MCF 10A (cell line): ENCODE measurements around the gene MBD6. TPM values are rescaled to one million over a fixed set of nuclear protein-coding genes. Genes with fewer than 3 reads are reported as not detected.

Experiments
- BruUV-seq: library from RNA; stranded (reverse); fragments of 400-500 nt; replicated peaks from 2 replicates; lab custom pipeline; 2021; lab: Mats Ljungman, UMichigan
- CTCF ChIA-PET: fragments of 300-600 bp; sonication (Branson Sonifier 250); formaldehyde crosslinking; extraction: SDS; loops from one replicate; lab custom pipeline; 2021; ENCODE audit warnings: antibody characterized with exemption, inconsistent platforms; lab: Yijun Ruan, JAX
- POLR2A ChIA-PET: fragments of 300-600, 350-650 bp; sonication (Branson Sonifier 250); formaldehyde crosslinking; extraction: SDS; loops from one replicate; lab custom pipeline; 2020; ENCODE audit warnings: antibody characterized with exemption, inconsistent platforms; lab: Yijun Ruan, JAX
- DNase-seq: peaks from one replicate; pipeline ENCODE4 v3.0.0-alpha.2; 2018; ENCODE audit not compliant: unreplicated experiment
- H3K27ac Mint-ChIP-seq: one replicate; pipeline ENCODE4 v1.8.0; 2022; ENCODE audit warnings: mild to moderate bottlenecking, low read depth, mixed read lengths; ENCODE audit not compliant: unreplicated experiment
- H3K27me3 Mint-ChIP-seq: one replicate; pipeline ENCODE4 v1.8.0; 2022; ENCODE audit warnings: mixed read lengths; ENCODE audit not compliant: insufficient read depth, unreplicated experiment
- H3K36me3 Mint-ChIP-seq: one replicate; pipeline ENCODE4 v1.8.0; 2022; ENCODE audit warnings: mild to moderate bottlenecking, moderate library complexity, mixed read lengths; ENCODE audit not compliant: insufficient read depth, unreplicated experiment
- H3K4me1 Mint-ChIP-seq: one replicate; pipeline ENCODE4 v1.8.0; 2022; ENCODE audit warnings: mixed read lengths; ENCODE audit not compliant: insufficient read depth, unreplicated experiment
- H3K4me3 Mint-ChIP-seq: one replicate; pipeline ENCODE4 v1.8.0; 2022; ENCODE audit warnings: mild to moderate bottlenecking, moderate library complexity, mixed read lengths; ENCODE audit not compliant: unreplicated experiment
- H3K9me3 Mint-ChIP-seq: one replicate; pipeline ENCODE4 v1.8.0; 2022; ENCODE audit warnings: mixed read lengths; ENCODE audit not compliant: unreplicated experiment
- intact Hi-C: fragments of 100-400 bp; cut with micrococcal nuclease; formaldehyde crosslinking; loops from 2 replicates; pipeline ENCODE4 v1.14.1; 2022
- total RNA-seq: library from RNA; stranded (reverse); gene quantifications from 2 replicates; pipeline ENCODE4 v1.2.3, GENCODE V29; 2022
- TF ChIP-seq, protein P1 (sequence below): fragments of 200-600 bp; IDR thresholded peaks from one replicate; pipeline ENCODE4 v1.8.0; 2022; ENCODE audit warnings: antibody characterized with exemption, mild to moderate bottlenecking; ENCODE audit not compliant: unreplicated experiment

MBD6 gene
- total RNA-seq, 1 experiment from 2014 or later = 96.5 TPM

DNA sequence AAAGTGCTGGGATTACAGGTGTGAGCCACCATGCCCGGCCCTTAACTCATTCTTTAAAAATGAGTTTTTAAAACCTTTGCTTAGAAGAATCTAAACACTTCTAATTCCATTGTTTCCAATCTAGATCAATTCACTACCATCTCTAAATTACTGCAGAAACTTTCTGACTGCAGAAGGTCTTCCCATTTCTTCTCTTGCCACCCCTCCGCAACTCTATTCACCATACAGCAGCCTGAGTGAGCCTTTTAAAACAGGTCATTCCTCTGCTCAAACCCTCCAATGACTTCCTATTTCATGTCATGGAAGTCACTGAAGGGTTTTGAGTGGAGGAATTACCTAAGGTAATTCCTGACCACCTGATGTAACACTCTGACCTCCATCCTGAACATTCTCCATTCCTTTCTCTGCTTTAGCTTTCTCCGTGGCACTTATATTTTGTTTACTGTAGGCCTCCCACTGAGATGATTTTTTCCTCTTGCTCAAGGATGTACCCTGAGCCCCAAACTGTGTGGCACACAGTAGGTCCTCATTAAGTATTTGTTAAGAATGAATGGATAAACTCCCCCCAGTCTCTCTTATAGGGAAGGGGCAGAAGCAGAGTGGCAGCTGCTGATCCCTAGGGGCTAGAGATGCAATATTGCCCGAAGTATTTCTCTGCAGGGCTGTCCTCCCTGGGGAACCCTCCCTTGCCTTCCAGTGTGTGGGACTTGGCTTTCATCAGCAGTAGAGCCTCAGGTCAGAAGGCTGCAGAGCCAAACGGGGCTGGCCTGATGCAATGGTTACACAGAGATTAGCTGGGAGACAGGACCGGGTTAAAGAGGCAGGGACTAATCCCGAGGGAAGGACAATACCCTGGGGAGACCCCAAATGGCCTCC is 3.5 kb upstream of the MBD6 start:
- ChIA-PET CTCF (interaction anchor here (0.6 to 3.0 kb wide), 3 partner anchors 9 to 164 kb away, joined by 3 to 12 read pairs (median 4); partner anchors contain the start of gene GLI1), POLR2A (interaction anchor here (0.6 to 3.8 kb wide), 15 partner anchors 9 to 233 kb away, joined by 3 to 43 read pairs (median 3); partner anchors contain the start of genes CDK4, DCTN2, GLI1 and PIP4K2C)
- peak overlapping the region; percentile 98 for H3K27ac Mint-ChIP-seq
- H3K9me3 Mint-ChIP-seq = no peaks in the 10 kb centered on the region
- H3K36me3 Mint-ChIP-seq = peaks cover 86% of the 10 kb centered on the region
- no TSS peak for BruUV-seq
- intact Hi-C loops = no loop called here
- H3K27me3 Mint-ChIP-seq = no peaks in the 10 kb centered on the region
- TF ChIP-seq, protein P1, sequence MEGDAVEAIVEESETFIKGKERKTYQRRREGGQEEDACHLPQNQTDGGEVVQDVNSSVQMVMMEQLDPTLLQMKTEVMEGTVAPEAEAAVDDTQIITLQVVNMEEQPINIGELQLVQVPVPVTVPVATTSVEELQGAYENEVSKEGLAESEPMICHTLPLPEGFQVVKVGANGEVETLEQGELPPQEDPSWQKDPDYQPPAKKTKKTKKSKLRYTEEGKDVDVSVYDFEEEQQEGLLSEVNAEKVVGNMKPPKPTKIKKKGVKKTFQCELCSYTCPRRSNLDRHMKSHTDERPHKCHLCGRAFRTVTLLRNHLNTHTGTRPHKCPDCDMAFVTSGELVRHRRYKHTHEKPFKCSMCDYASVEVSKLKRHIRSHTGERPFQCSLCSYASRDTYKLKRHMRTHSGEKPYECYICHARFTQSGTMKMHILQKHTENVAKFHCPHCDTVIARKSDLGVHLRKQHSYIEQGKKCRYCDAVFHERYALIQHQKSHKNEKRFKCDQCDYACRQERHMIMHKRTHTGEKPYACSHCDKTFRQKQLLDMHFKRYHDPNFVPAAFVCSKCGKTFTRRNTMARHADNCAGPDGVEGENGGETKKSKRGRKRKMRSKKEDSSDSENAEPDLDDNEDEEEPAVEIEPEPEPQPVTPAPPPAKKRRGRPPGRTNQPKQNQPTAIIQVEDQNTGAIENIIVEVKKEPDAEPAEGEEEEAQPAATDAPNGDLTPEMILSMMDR = no peak
- DNase-seq = peak; percentile 69
- H3K4me3 Mint-ChIP-seq = peak overlapping the region; percentile 90
- H3K4me1 Mint-ChIP-seq = peaks cover 45% of the 10 kb centered on the region

DNA sequence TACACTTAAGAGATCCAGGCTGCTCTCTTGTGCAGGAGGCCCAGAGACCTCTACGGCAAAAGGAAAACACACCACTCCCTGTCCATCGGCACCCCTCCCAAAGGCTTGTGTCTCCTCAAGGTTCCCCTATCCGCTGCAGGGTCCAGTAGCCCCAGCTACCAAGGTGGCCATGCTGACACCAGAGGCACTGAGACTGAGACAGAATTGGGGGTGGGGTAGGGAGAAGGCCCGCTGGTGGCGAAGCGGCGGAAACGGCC is 2.9 kb upstream of the MBD6 start:
- H3K27ac Mint-ChIP-seq = peak overlapping the region; percentile 98
- intact Hi-C loops = no loop called here
- TF ChIP-seq, protein P1 = no peak
- no peaks in the 10 kb centered on the region for H3K27me3 Mint-ChIP-seq
- H3K4me1 Mint-ChIP-seq = peaks cover 50% of the 10 kb centered on the region
- peak; percentile 54 for DNase-seq
- peaks cover 82% of the 10 kb centered on the region for H3K36me3 Mint-ChIP-seq
- POLR2A ChIA-PET = interaction anchor here (0.6 to 3.8 kb wide), 18 partner anchors 9 to 232 kb away, joined by 3 to 43 read pairs (median 4); partner anchors contain the start of genes CDK4, DCTN2, GLI1 and PIP4K2C
- CTCF ChIA-PET = interaction anchor here (1.8 kb wide), 1 partner anchor 10 kb away, joined by 4 read pairs; no protein-coding TSS in a partner anchor
- H3K4me3 Mint-ChIP-seq = peak overlapping the region; percentile 90
- H3K9me3 Mint-ChIP-seq = no peaks in the 10 kb centered on the region
- no TSS peak for BruUV-seq

DNA sequence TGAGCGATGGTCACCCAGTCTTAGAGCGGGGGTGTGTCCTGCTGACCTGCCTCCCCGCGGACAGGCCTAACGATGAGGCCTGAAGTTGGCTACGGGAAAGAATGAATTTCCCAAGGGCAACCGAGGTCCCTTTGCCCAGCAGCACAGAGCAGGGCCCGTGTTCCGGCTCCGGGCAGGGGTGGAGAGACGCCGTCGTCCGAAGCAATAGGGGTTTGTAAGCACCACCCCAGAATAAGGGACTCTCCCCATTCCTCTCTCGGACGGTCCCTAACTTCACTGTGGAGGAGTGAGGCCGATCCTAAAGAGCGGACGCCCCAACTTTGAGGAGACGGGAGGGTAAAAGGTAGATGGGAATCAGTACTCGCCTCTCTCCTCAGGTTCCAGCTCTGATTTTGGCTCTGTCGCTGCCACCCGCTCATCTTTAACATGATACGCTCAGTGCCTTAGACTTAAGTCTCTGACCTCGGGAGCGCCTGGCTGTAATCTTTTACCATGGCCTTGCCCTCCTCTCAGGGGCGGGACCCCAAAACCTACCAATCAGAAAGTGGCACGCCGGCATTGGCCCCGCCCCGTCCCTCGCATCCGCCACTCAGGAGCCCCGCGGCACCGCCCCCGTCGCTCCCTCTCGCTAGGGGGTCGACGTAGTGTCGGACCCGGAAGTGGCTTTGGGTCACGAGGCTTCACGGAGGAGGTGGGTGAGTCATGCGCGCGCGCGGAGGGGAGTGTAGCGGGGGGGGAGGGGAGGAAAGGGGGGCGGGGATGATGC is 2.4 kb upstream of the MBD6 start, which contains the start of gene DDIT3:
Gene DDIT3 (minus strand): TSS at position 462 of the 766 bp plus-strand sequence. CDS start 3,108 bp downstream, outside the sequence.
- POLR2A ChIA-PET = interaction anchor here (0.6 to 3.8 kb wide), 21 partner anchors 10 to 432 kb away, joined by 3 to 43 read pairs (median 4); partner anchors contain the start of genes CDK4, DCTN2, GLI1 and PIP4K2C
- BruUV-seq = TSS peak; percentile 65

More for the DNA sequence above, 2.4 kb upstream of the MBD6 start, which contains the start of gene DDIT3:
- Mint-ChIP-seq H3K9me3 (no peaks in the 10 kb centered on the region), H3K4me3 (peak within 1 kb of the TSS; percentile 90), H3K4me1 (peaks cover 50% of the 10 kb centered on the region), H3K36me3 (peaks cover 82% of the 10 kb centered on the region), H3K27me3 (no peaks in the 10 kb centered on the region), H3K27ac (peak within 1 kb of the TSS; percentile 98)
- intact Hi-C loops = no loop called here
- TF ChIP-seq, protein P1 = no peak
- CTCF ChIA-PET = interaction anchor here (0.8 to 1.8 kb wide), 2 partner anchors 10 to 101 kb away, joined by 4 to 5 read pairs; no protein-coding TSS in a partner anchor
- DNase-seq = peak; percentile 99
